VCaP (cell line): ENCODE data around the gene CPA4.

Experiments
- H3K27ac ChIP-seq: fragments of 450-650 bp; 2 replicates; pipeline ENCODE4 v1.5.1; 2017
- CTCF ChIP-seq: fragments of 450-650 bp; conservative IDR thresholded peaks from 2 replicates; pipeline ENCODE4 v1.5.1; 2017; ENCODE audit warnings: mild to moderate bottlenecking, moderate library complexity

Gene CPA4

GRCh38 chr7:130263130-130263529, 29.8 kb upstream of the CPA4 start:
- TF ChIP-seq CTCF, result no peak
- H3K27ac ChIP-seq, result no peak overlapping the region

- no peak for TF ChIP-seq CTCF
- H3K27ac ChIP-seq, result no peak within 1 kb of the TSS
Observed at GRCh38 chr7:130266258-130266960, 26.6 kb upstream of the CPA4 start, which contains the start of gene CPA2. Gene CPA2, plus strand, starts transcription at chr7:130266863. Its CDS starts 19 bp downstream, at chr7:130266882.

GRCh38 chr7:130266961-130267321, 26.0 kb upstream of the CPA4 start:
- TF ChIP-seq CTCF, result no peak
- H3K27ac ChIP-seq, result no peak overlapping the region

- TF ChIP-seq CTCF, result no peak
- H3K27ac ChIP-seq, result no peak overlapping the region
Observed at GRCh38 chr7:130268463-130269317, 24.3 kb upstream of the CPA4 start.

- H3K27ac ChIP-seq, result no peak overlapping the region
- TF ChIP-seq CTCF, result no peak
Observed at GRCh38 chr7:130269318-130269694, 23.7 kb upstream of the CPA4 start.

- TF ChIP-seq CTCF, result no peak
- H3K27ac ChIP-seq, result no peak overlapping the region
Observed at GRCh38 chr7:130270947-130271800, 21.8 kb upstream of the CPA4 start.
